Measurements from ENCODE around the gene DPP4.

DPP4 gene

DNA sequence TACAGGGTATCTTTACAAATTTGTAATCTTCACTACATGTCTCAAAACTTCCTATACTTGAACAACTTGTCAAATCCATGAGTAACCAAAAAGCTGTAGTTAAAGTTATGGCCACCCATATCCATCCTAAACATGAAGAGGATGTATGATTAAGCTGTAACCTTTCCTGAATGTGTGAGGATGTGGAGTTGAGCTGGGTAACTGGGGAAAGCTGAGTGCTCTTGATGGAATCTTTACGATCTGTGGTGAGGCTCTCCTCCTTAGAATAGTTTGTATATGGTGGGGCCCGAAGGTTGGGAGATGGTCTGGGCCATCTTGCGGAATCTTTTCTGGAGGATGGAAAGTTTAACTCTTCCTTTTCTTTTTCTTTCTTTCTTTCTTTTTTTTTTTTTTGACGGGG, 29.4 kb downstream of the DPP4 start:
- H3K4me1 ChIP-seq (ENCODE audit: control extremely low read depth in 1 of 4, control insufficient read depth in 4 of 4, insufficient read depth in 4 of 4, low read length in 3 of 4): no peaks in the 10 kb centered on the region
- ChIA-PET CTCF (no interaction called here), POLR2A (no interaction called here)
- H3K27ac ChIP-seq (ENCODE audit: insufficient read depth in 1 of 2, low read depth in 1 of 2, low read length in 2 of 2, poor library complexity in 1 of 2, severe bottlenecking in 2 of 2): no peak overlapping the region
- WGBS (ENCODE audit: insufficient coverage): no CpG with 5 or more reads among the region's 4 CpGs
- no peaks in the 10 kb centered on the region for H3K9me3 ChIP-seq (ENCODE audit: control extremely low read depth in 1 of 5, control insufficient read depth in 4 of 5, insufficient read depth in 2 of 5, low read depth in 1 of 5, low read length in 4 of 5)
- no peak overlapping the region for H3K4me3 ChIP-seq (ENCODE audit: control insufficient read depth in 1 of 7, extremely low read depth in 1 of 7, insufficient read depth in 4 of 7, low read depth in 2 of 7, low read length in 6 of 7)
- no peak for DNase-seq
- no peaks in the 10 kb centered on the region for H3K27me3 ChIP-seq (replicated peaks in 2 of 5; ENCODE audit: control insufficient read depth in 4 of 5, insufficient read depth in 5 of 5, low read length in 4 of 5)
- peaks cover 0 to 2% (median 0%) of the 10 kb centered on the region in 4 experiments for H3K36me3 ChIP-seq (ENCODE audit: control insufficient read depth in 4 of 4, insufficient read depth in 4 of 4, low read length in 3 of 4)

DNA sequence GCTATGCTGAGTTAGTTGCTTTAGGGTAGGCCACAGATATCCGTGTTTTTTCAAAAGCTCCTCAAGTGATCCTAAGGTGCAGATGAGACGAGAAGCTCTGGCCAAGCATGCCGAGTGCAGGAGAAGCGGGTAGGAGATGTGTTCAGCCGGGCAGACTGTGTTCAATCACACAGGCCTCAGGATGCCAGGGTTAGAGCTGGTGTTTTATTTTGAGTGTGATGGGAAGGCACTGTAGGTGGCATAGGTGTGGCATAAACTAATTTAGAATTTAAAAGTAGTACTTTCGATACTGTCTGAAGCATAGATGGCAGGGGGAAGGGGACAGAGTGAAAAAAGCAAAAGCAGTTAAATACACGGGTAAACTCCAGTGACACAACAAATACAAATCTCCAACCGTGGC, 30.9 kb downstream of the DPP4 start:
- ChIA-PET CTCF (no interaction called here), POLR2A (no interaction called here)
- no peaks in the 10 kb centered on the region for H3K27me3 ChIP-seq (replicated peaks in 2 of 5; ENCODE audit: control insufficient read depth in 4 of 5, insufficient read depth in 5 of 5, low read length in 4 of 5)
- WGBS (ENCODE audit: insufficient coverage): 100% methylated on average over 5 of the region's 8 CpGs
- DNase-seq: no peak
- H3K36me3 ChIP-seq (ENCODE audit: control insufficient read depth in 4 of 4, insufficient read depth in 4 of 4, low read length in 3 of 4): peaks cover 0 to 2% (median 0%) of the 10 kb centered on the region in 4 experiments
- H3K9me3 ChIP-seq (ENCODE audit: control extremely low read depth in 1 of 5, control insufficient read depth in 4 of 5, insufficient read depth in 2 of 5, low read depth in 1 of 5, low read length in 4 of 5): no peaks in the 10 kb centered on the region
- H3K27ac ChIP-seq (ENCODE audit: insufficient read depth in 1 of 2, low read depth in 1 of 2, low read length in 2 of 2, poor library complexity in 1 of 2, severe bottlenecking in 2 of 2): no peak overlapping the region
- no peak overlapping the region for H3K4me3 ChIP-seq (ENCODE audit: control insufficient read depth in 1 of 7, extremely low read depth in 1 of 7, insufficient read depth in 4 of 7, low read depth in 2 of 7, low read length in 6 of 7)
- no peaks in the 10 kb centered on the region for H3K4me1 ChIP-seq (ENCODE audit: control extremely low read depth in 1 of 4, control insufficient read depth in 4 of 4, insufficient read depth in 4 of 4, low read length in 3 of 4)

DNA sequence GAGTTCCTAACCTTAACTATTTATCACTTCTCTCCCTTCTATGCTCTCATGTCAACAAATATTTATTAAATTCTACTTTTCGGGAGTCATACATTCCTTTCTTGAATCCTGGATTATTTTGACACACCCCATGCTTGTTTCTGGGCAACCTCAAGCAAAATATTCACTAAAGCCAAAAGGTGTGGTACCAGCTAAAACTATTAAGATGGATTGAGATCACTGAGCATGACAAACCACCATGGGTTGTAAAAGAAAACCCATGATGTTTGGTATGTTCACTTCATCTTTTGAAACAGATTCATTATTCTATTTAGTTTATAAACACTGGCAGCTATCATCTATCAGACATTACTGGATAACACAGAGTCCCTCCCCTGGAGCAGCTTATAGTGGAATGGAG, 32.5 kb downstream of the DPP4 start:
- DNase-seq: no peak
- H3K9me3 ChIP-seq (ENCODE audit: control extremely low read depth in 1 of 5, control insufficient read depth in 4 of 5, insufficient read depth in 2 of 5, low read depth in 1 of 5, low read length in 4 of 5): no peaks in the 10 kb centered on the region
- no peak overlapping the region for H3K4me3 ChIP-seq (ENCODE audit: control insufficient read depth in 1 of 7, extremely low read depth in 1 of 7, insufficient read depth in 4 of 7, low read depth in 2 of 7, low read length in 6 of 7)
- no peaks in the 10 kb centered on the region for H3K27me3 ChIP-seq (replicated peaks in 2 of 5; ENCODE audit: control insufficient read depth in 4 of 5, insufficient read depth in 5 of 5, low read length in 4 of 5)
- CTCF ChIA-PET: no interaction called here
- POLR2A ChIA-PET: no interaction called here
- H3K36me3 ChIP-seq (ENCODE audit: control insufficient read depth in 4 of 4, insufficient read depth in 4 of 4, low read length in 3 of 4): peaks cover 0 to 2% (median 0%) of the 10 kb centered on the region in 4 experiments
- WGBS (ENCODE audit: insufficient coverage): 100% methylated on average over 1 of the region's 1 CpG
- no peaks in the 10 kb centered on the region for H3K4me1 ChIP-seq (ENCODE audit: control extremely low read depth in 1 of 4, control insufficient read depth in 4 of 4, insufficient read depth in 4 of 4, low read length in 3 of 4)
- no peak overlapping the region for H3K27ac ChIP-seq (ENCODE audit: insufficient read depth in 1 of 2, low read depth in 1 of 2, low read length in 2 of 2, poor library complexity in 1 of 2, severe bottlenecking in 2 of 2)

DNA sequence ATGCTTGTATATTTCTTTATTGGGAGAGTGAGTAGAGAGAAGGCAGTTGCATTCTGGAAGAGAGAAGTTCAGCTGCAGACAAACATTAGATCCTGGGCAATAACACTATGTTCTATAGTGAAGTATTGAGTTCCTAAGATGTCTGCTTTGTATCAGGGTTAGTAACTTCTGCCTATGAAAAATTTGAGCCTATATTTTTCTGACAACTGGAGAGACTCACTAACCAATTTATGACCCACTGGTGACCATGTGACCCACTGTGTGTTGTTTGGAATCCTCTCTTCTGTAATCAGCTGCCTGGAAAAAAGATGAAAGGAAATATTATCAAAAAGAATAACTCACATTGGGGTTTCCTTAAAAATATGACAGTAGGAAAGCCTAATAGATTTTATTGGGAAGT, 35.3 kb downstream of the DPP4 start:
- H3K4me3 ChIP-seq (ENCODE audit: control insufficient read depth in 1 of 7, extremely low read depth in 1 of 7, insufficient read depth in 4 of 7, low read depth in 2 of 7, low read length in 6 of 7): no peak overlapping the region
- no peaks in the 10 kb centered on the region for H3K4me1 ChIP-seq (ENCODE audit: control extremely low read depth in 1 of 4, control insufficient read depth in 4 of 4, insufficient read depth in 4 of 4, low read length in 3 of 4)
- POLR2A ChIA-PET: no interaction called here
- CTCF ChIA-PET: interaction anchor here (1.5 kb wide), 1 partner anchor 10 kb away, joined by 4 read pairs; no protein-coding TSS in a partner anchor
- no peak for DNase-seq
- peaks cover 0 to 2% (median 0%) of the 10 kb centered on the region in 4 experiments for H3K36me3 ChIP-seq (ENCODE audit: control insufficient read depth in 4 of 4, insufficient read depth in 4 of 4, low read length in 3 of 4)
- no peak overlapping the region for H3K27ac ChIP-seq (ENCODE audit: insufficient read depth in 1 of 2, low read depth in 1 of 2, low read length in 2 of 2, poor library complexity in 1 of 2, severe bottlenecking in 2 of 2)
- H3K9me3 ChIP-seq (ENCODE audit: control extremely low read depth in 1 of 5, control insufficient read depth in 4 of 5, insufficient read depth in 2 of 5, low read depth in 1 of 5, low read length in 4 of 5): peaks cover 0 to 1% (median 0%) of the 10 kb centered on the region in 5 experiments
- H3K27me3 ChIP-seq (replicated peaks in 2 of 5; ENCODE audit: control insufficient read depth in 4 of 5, insufficient read depth in 5 of 5, low read length in 4 of 5): no peaks in the 10 kb centered on the region

DNA sequence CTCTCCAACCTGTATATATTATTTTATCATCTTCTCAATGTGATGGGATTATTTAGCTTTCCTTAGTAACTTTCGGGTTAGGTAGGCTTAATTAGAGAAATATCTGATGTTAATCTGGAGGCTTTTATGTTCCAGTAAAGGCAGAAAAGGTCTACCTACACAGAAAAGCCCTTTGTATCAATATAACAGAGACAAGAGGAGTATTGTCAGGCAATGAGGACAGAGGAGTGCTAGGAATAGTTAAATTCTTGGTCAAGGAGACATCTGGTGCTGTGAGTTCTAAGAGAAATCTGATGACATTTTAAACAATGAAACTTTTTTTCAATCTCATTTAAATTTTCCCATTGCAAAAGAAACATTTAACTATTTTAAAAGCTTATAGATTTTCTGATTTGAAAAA, 36.1 kb downstream of the DPP4 start:
- no peak for DNase-seq
- Histone ChIP-seq H3K27ac (ENCODE audit: insufficient read depth in 1 of 2, low read depth in 1 of 2, low read length in 2 of 2, poor library complexity in 1 of 2, severe bottlenecking in 2 of 2) (no peak overlapping the region), H3K4me3 (ENCODE audit: control insufficient read depth in 1 of 7, extremely low read depth in 1 of 7, insufficient read depth in 4 of 7, low read depth in 2 of 7, low read length in 6 of 7) (no peak overlapping the region), H3K36me3 (ENCODE audit: control insufficient read depth in 4 of 4, insufficient read depth in 4 of 4, low read length in 3 of 4) (no peaks in the 10 kb centered on the region), H3K4me1 (ENCODE audit: control extremely low read depth in 1 of 4, control insufficient read depth in 4 of 4, insufficient read depth in 4 of 4, low read length in 3 of 4) (no peaks in the 10 kb centered on the region), H3K9me3 (ENCODE audit: control extremely low read depth in 1 of 5, control insufficient read depth in 4 of 5, insufficient read depth in 2 of 5, low read depth in 1 of 5, low read length in 4 of 5) (peaks cover 0 to 1% (median 0%) of the 10 kb centered on the region in 5 experiments), H3K27me3 (replicated peaks in 2 of 5; ENCODE audit: control insufficient read depth in 4 of 5, insufficient read depth in 5 of 5, low read length in 4 of 5) (no peaks in the 10 kb centered on the region)
- ChIA-PET CTCF (interaction anchor here (1.5 kb wide), 2 partner anchors 9 to 14 kb away, joined by 3 to 4 read pairs; no protein-coding TSS in a partner anchor), POLR2A (no interaction called here)
- WGBS (ENCODE audit: insufficient coverage): no CpG with 5 or more reads among the region's 1 CpG

DNA sequence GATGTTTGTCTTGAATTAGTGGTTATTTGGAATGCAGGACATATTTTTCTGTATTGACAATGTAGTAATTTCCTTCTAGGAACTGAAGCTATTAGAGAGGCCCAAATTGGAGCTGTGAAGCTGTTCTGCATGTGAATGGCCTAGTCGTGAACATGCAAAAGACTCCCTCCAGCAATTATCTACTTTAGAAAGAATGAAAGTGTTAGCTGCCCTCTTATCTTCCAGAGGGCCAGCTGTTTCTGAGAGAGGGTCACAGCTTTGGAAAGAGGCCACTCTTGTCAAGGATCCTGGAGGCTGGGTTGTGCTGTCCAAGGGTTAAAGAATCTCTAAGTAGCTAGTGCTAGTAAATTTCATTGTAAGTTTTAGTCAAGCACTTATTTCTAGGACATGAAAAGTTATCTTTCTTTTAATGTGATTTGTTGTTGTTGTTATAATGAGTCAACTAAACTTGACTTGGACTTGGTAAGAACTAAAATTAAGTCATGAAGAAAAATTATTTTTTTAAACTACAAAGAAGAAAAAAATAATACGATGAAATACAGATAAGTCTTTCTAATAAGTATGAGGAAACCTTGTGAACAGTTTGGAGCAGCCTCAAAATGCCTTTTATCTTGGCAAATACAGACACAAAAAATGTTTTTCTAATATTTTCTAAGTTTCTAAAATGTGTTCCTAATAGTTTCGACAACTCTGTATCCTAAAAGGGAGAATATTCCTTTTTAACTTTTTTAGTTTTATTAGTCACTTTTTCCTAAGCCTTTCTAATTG, 36.8 kb downstream of the DPP4 start:
- no peak overlapping the region for H3K4me3 ChIP-seq (ENCODE audit: control insufficient read depth in 1 of 7, extremely low read depth in 1 of 7, insufficient read depth in 4 of 7, low read depth in 2 of 7, low read length in 6 of 7)
- no peak overlapping the region for H3K27ac ChIP-seq (ENCODE audit: insufficient read depth in 1 of 2, low read depth in 1 of 2, low read length in 2 of 2, poor library complexity in 1 of 2, severe bottlenecking in 2 of 2)
- no peaks in the 10 kb centered on the region for H3K27me3 ChIP-seq (replicated peaks in 2 of 5; ENCODE audit: control insufficient read depth in 4 of 5, insufficient read depth in 5 of 5, low read length in 4 of 5)
- 100% methylated on average over 2 of the region's 3 CpGs for WGBS (ENCODE audit: insufficient coverage)
- POLR2A ChIA-PET: no interaction called here
- DNase-seq: no peak
- H3K36me3 ChIP-seq (ENCODE audit: control insufficient read depth in 4 of 4, insufficient read depth in 4 of 4, low read length in 3 of 4): no peaks in the 10 kb centered on the region
- H3K4me1 ChIP-seq (ENCODE audit: control extremely low read depth in 1 of 4, control insufficient read depth in 4 of 4, insufficient read depth in 4 of 4, low read length in 3 of 4): no peaks in the 10 kb centered on the region
- CTCF ChIA-PET: interaction anchor here (1.4 to 1.5 kb wide), 3 partner anchors 8 to 86 kb away, joined by 3 to 4 read pairs (median 4); no protein-coding TSS in a partner anchor
- peaks cover 0 to 1% (median 0%) of the 10 kb centered on the region in 5 experiments for H3K9me3 ChIP-seq (ENCODE audit: control extremely low read depth in 1 of 5, control insufficient read depth in 4 of 5, insufficient read depth in 2 of 5, low read depth in 1 of 5, low read length in 4 of 5)

DNA sequence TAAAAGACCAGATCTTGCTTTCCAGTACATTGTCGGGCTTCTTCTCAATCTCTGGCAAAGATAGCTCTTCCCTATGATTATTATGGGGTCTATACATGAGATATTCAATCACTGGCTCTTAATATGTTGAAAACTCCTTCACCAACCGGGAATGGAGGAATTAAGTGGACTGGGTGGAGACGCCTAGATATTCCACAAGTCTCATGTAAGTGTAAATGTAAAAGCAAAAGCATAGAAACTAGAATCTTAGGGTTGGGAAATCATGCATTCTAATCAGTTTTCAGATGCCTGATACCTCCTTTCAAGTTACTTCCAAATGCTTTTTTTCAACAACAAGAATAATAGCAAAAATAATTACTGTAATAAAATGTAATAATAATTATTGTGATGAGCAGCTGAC, 38.0 kb downstream of the DPP4 start:
- no peak overlapping the region for H3K4me3 ChIP-seq (ENCODE audit: control insufficient read depth in 1 of 7, extremely low read depth in 1 of 7, insufficient read depth in 4 of 7, low read depth in 2 of 7, low read length in 6 of 7)
- H3K9me3 ChIP-seq (ENCODE audit: control extremely low read depth in 1 of 5, control insufficient read depth in 4 of 5, insufficient read depth in 2 of 5, low read depth in 1 of 5, low read length in 4 of 5): peaks cover 0 to 1% (median 0%) of the 10 kb centered on the region in 5 experiments
- ChIA-PET CTCF (interaction anchor here (0.5 to 1.4 kb wide), 3 partner anchors 15 to 88 kb away, joined by 3 to 4 read pairs (median 4); no protein-coding TSS in a partner anchor), POLR2A (no interaction called here)
- H3K36me3 ChIP-seq (ENCODE audit: control insufficient read depth in 4 of 4, insufficient read depth in 4 of 4, low read length in 3 of 4): peaks cover 0 to 3% (median 0%) of the 10 kb centered on the region in 4 experiments
- H3K27me3 ChIP-seq (replicated peaks in 2 of 5; ENCODE audit: control insufficient read depth in 4 of 5, insufficient read depth in 5 of 5, low read length in 4 of 5): no peaks in the 10 kb centered on the region
- H3K27ac ChIP-seq (ENCODE audit: insufficient read depth in 1 of 2, low read depth in 1 of 2, low read length in 2 of 2, poor library complexity in 1 of 2, severe bottlenecking in 2 of 2): no peak overlapping the region
- no peak for DNase-seq
- no peaks in the 10 kb centered on the region for H3K4me1 ChIP-seq (ENCODE audit: control extremely low read depth in 1 of 4, control insufficient read depth in 4 of 4, insufficient read depth in 4 of 4, low read length in 3 of 4)
- WGBS (ENCODE audit: insufficient coverage): 100% methylated on average over 1 of the region's 3 CpGs
